AG04450 (cell line): ENCODE measurements around the gene MED12L. TPM values are rescaled to one million over a fixed set of nuclear protein-coding genes. Genes with fewer than 3 reads are reported as not detected.

Experiments
- CTCF ChIA-PET: fragments of 300-600, 350-600 bp; formaldehyde crosslinking; extraction: SDS; loops from one replicate; lab custom pipeline; 2022; ENCODE audit warnings: antibody characterized with exemption, inconsistent platforms; lab: Charles Lee
- POLR2A ChIA-PET: fragments of 350-600 bp; formaldehyde crosslinking; extraction: SDS; loops from one replicate; lab custom pipeline; 2021; ENCODE audit warnings: antibody characterized with exemption, inconsistent platforms; lab: Yijun Ruan, JAX
- DNase-seq: peaks from one replicate; pipeline ENCODE4 v3.0.0-alpha.2; 2011; ENCODE audit warnings: low read depth, low spot score
- H3K27ac ChIP-seq: one replicate; pipeline ENCODE4 v1.5.1; 2012; ENCODE audit warnings: low read depth, low read length, control low read depth
- H3K27me3 ChIP-seq: one replicate; pipeline ENCODE4 v1.6.0; 2012; ENCODE audit warnings: low read length; ENCODE audit not compliant: control insufficient read depth, insufficient read depth
- H3K4me3 ChIP-seq: 2 replicates; pipeline ENCODE4 v1.5.1; 2011; ENCODE audit warnings: mild to moderate bottlenecking, low read depth, low read length, control low read depth
- H3K9me3 ChIP-seq: 2 replicates; pipeline ENCODE4 v1.5.1; 2012; ENCODE audit warnings: low read length; ENCODE audit not compliant: control insufficient read depth, insufficient read depth
- CTCF ChIP-seq: IDR thresholded peaks from 2 replicates; pipeline ENCODE4 v1.5.1; 2011; ENCODE audit warnings: low read depth, low read length, control low read depth, inconsistent platforms
- polyA plus RNA-seq: library from polyadenylated mRNA; depleted of rRNA; stranded (reverse); fragments of >200 nt; gene quantifications from 2 replicates; pipeline ENCODE4 v1.2.3, GENCODE V29; 2011

Gene MED12L
- polyA plus RNA-seq, 1 experiment, result 0.26 TPM

GRCh38 chr3:151213881-151214280 is 128.4 kb downstream of the MED12L start:
- Histone ChIP-seq H3K9me3 (no peaks in the 10 kb centered on the region), H3K27me3 (no peaks in the 10 kb centered on the region), H3K4me3 (no peak overlapping the region), H3K27ac (no peak overlapping the region)
- ChIA-PET CTCF (interaction anchor here (2.1 kb wide), 1 partner anchor 14 kb away, joined by 7 read pairs; no protein-coding TSS in a partner anchor), POLR2A (no interaction called here)
- no peak for DNase-seq
- TF ChIP-seq CTCF, result no peak

- DNase-seq, result no peak
- ChIA-PET POLR2A (no interaction called here), CTCF (interaction anchor here (0.6 to 2.1 kb wide), 5 partner anchors 13 to 206 kb away, joined by 3 to 8 read pairs (median 3); no protein-coding TSS in a partner anchor)
- Histone ChIP-seq H3K9me3 (no peaks in the 10 kb centered on the region), H3K27me3 (no peaks in the 10 kb centered on the region), H3K27ac (no peak overlapping the region), H3K4me3 (no peak overlapping the region)
- no peak for TF ChIP-seq CTCF
Observed at GRCh38 chr3:151214459-151214858, 129.0 kb downstream of the MED12L start.

- Histone ChIP-seq H3K4me3 (no peak overlapping the region), H3K9me3 (peaks cover 3% of the 10 kb centered on the region; the same call in 1 of the 2 replicates), H3K27me3 (no peaks in the 10 kb centered on the region), H3K27ac (no peak overlapping the region)
- ChIA-PET POLR2A (no interaction called here), CTCF (interaction anchor here (1.0 to 2.8 kb wide), 4 partner anchors 10 to 111 kb away, joined by 3 to 17 read pairs (median 5); no protein-coding TSS in a partner anchor)
- TF ChIP-seq CTCF, result no peak
- DNase-seq, result no peak
Observed at GRCh38 chr3:151216641-151217607, 131.5 kb downstream of the MED12L start.

GRCh38 chr3:151218136-151218535 is 132.7 kb downstream of the MED12L start:
- TF ChIP-seq CTCF, result no peak
- POLR2A ChIA-PET, result no interaction called here
- Histone ChIP-seq H3K27me3 (no peaks in the 10 kb centered on the region), H3K27ac (no peak overlapping the region), H3K9me3 (peaks cover 3% of the 10 kb centered on the region; the same call in 1 of the 2 replicates), H3K4me3 (no peak overlapping the region)
- DNase-seq, result no peak
- CTCF ChIA-PET, result interaction anchor here (1.0 to 2.8 kb wide), 4 partner anchors 9 to 110 kb away, joined by 3 to 17 read pairs (median 5); no protein-coding TSS in a partner anchor
